ENCODE measurements around the gene RAB7A.

- TF ChIP-seq CTCF (IDR thresholded peaks at IDR 0.05; ENCODE audit: insufficient read depth, low read length, poor library complexity, severe bottlenecking) (no peak), EZH2phosphoT487 (conservative IDR thresholded peaks at IDR 0.05; ENCODE audit: low read length) (no peak)
Observed at GRCh38 chr3:128684986-128685726, 40.8 kb upstream of the RAB7A start.

Data from SU-DHL-6 (cell line).